ENCODE results near the gene FNDC3B. TPM values are rescaled to one million over a fixed set of nuclear protein-coding genes. Genes with fewer than 3 reads are reported as not detected.

Gene FNDC3B
- total and polyA plus RNA-seq, 9 of the 15 experiments (the other 6 are each of a cell fraction or from before 2014, with no cell fraction given), result 7.0 to 35.8 (median 16.2) TPM

GRCh38 chr3:172039436-172040077 is at the start of gene FNDC3B (continued):
- TF ChIP-seq BCLAF1 (IDR thresholded peaks at IDR 0.05; ENCODE audit: borderline replicate concordance in 1 of 2, control insufficient read depth in 1 of 2, low read depth in 2 of 2, low read length in 1 of 2) (peak in 1 of 2 experiments; percentile 62; a peak in 1 of 4 replicates), USF2 (CRISPR knock-in tag; IDR thresholded peaks at IDR 0.05) (peak; percentile 79), NR1H2 (CRISPR knock-in tag; IDR thresholded peaks at IDR 0.05) (0 out of 2 replicates have a peak, but pooled peaks have one; percentile 37), FOXM1 (IDR thresholded peaks at IDR 0.05; ENCODE audit: low read depth) (0 out of 2 replicates have a peak, but pooled peaks have one; percentile 47), FOXM1 (CRISPR knock-in tag; IDR thresholded peaks at IDR 0.05; ENCODE audit: low read depth) (no peak), FOXK2 (conservative IDR thresholded peaks at IDR 0.05 in 1 of 2, IDR thresholded peaks at IDR 0.05 in 1 of 2; ENCODE audit: low read depth in 2 of 2) (peak; percentile 61 to 79), CREB1 (IDR thresholded peaks at IDR 0.05) (peak; percentile 70), CREB1 (CRISPR knock-in tag; IDR thresholded peaks at IDR 0.05) (peak; percentile 35; the same call in 1 of the 2 replicates), SUPT5H (IDR thresholded peaks at IDR 0.05) (peak; percentile 85), ZC3H11A (IDR thresholded peaks at IDR 0.05; ENCODE audit: low read depth, low read length) (peak; percentile 64; the same call in 1 of the 2 replicates), U2AF2 (optimal IDR thresholded peaks at IDR 0.05; ENCODE audit: low read depth, low read length) (no peak), BRD4 (IDR thresholded peaks at IDR 0.05) (peak; percentile 86; the same call in 1 of the 2 replicates)
- TF ChIP-seq, protein P1, sequence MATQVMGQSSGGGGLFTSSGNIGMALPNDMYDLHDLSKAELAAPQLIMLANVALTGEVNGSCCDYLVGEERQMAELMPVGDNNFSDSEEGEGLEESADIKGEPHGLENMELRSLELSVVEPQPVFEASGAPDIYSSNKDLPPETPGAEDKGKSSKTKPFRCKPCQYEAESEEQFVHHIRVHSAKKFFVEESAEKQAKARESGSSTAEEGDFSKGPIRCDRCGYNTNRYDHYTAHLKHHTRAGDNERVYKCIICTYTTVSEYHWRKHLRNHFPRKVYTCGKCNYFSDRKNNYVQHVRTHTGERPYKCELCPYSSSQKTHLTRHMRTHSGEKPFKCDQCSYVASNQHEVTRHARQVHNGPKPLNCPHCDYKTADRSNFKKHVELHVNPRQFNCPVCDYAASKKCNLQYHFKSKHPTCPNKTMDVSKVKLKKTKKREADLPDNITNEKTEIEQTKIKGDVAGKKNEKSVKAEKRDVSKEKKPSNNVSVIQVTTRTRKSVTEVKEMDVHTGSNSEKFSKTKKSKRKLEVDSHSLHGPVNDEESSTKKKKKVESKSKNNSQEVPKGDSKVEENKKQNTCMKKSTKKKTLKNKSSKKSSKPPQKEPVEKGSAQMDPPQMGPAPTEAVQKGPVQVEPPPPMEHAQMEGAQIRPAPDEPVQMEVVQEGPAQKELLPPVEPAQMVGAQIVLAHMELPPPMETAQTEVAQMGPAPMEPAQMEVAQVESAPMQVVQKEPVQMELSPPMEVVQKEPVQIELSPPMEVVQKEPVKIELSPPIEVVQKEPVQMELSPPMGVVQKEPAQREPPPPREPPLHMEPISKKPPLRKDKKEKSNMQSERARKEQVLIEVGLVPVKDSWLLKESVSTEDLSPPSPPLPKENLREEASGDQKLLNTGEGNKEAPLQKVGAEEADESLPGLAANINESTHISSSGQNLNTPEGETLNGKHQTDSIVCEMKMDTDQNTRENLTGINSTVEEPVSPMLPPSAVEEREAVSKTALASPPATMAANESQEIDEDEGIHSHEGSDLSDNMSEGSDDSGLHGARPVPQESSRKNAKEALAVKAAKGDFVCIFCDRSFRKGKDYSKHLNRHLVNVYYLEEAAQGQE (IDR thresholded peaks at IDR 0.05; ENCODE audit: borderline replicate concordance), result peak; percentile 46; the same call in 1 of the 2 replicates
- TF ChIP-seq, protein P1 (CRISPR knock-in tag; IDR thresholded peaks at IDR 0.05; ENCODE audit: low read depth), result 0 out of 2 replicates have a peak, but pooled peaks have one; percentile 58
- TF ChIP-seq, protein P2, sequence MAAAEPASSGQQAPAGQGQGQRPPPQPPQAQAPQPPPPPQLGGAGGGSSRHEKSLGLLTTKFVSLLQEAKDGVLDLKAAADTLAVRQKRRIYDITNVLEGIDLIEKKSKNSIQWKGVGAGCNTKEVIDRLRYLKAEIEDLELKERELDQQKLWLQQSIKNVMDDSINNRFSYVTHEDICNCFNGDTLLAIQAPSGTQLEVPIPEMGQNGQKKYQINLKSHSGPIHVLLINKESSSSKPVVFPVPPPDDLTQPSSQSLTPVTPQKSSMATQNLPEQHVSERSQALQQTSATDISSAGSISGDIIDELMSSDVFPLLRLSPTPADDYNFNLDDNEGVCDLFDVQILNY (CRISPR knock-in tag; IDR thresholded peaks at IDR 0.05), result 0 out of 2 replicates have a peak, but pooled peaks have one; percentile 35
